GM12878 (cell line): ENCODE measurements around the gene CERKL.

Experiments
- DPF2 ChIP-seq: fragments of 450-650 bp; IDR thresholded peaks from 2 replicates; pipeline ENCODE4 v1.6.1; 2017; ENCODE audit warnings: mild to moderate bottlenecking
- TCF12 ChIP-seq: IDR thresholded peaks from 2 replicates; pipeline ENCODE4 v1.6.1; 2011; ENCODE audit warnings: low read depth, mild to moderate bottlenecking, low read length
- TF ChIP-seq, protein P1 (sequence below): IDR thresholded peaks from 2 replicates; pipeline ENCODE4 v1.6.1; 2012; ENCODE audit warnings: low read depth, low read length, improper control_type of control experiment
- TF ChIP-seq, protein P2 (sequence below): IDR thresholded peaks from 2 replicates; pipeline ENCODE4 v1.6.1; 2012; ENCODE audit warnings: mild to moderate bottlenecking, low read depth, low read length
- TF ChIP-seq, protein P3 (sequence below), 3 experiments: IDR thresholded peaks in 2 of 3; conservative IDR thresholded peaks in 1 of 3; 2 replicates each; pipeline ENCODE4 v1.5.1; 2011; ENCODE audit warnings: low read depth in 3 of 3, low read length in 3 of 3, mild to moderate bottlenecking in 3 of 3, control low read depth in 2 of 3, moderate library complexity in 2 of 3, inconsistent platforms in 1 of 3, mixed read lengths in 1 of 3; ENCODE audit not compliant: control insufficient read depth in 2 of 3, insufficient read depth in 1 of 3; ENCODE audit errors: extremely low read depth in 1 of 3

DNA sequence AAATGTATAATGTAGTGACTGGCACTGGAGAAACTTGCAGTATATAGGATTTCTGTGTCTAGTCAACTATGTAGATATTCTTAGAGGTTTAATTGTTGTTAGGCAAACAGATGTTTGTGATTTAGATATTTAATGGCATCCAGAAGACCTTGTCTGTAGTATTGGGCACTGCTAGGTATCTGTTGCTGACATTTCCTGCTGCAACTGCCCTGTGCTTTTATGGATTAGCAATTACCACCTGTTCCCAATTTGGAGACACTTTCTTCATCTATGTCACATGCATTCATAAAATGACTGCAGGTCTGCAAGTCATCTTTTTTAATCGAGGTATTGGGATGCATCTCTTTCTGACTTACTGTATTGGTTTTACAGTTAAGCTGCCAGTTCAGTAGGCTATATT lies 128.5 kb downstream of the CERKL start:
- TF ChIP-seq, protein P1, sequence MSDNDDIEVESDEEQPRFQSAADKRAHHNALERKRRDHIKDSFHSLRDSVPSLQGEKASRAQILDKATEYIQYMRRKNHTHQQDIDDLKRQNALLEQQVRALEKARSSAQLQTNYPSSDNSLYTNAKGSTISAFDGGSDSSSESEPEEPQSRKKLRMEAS: no peak
- TF ChIP-seq, protein P2, sequence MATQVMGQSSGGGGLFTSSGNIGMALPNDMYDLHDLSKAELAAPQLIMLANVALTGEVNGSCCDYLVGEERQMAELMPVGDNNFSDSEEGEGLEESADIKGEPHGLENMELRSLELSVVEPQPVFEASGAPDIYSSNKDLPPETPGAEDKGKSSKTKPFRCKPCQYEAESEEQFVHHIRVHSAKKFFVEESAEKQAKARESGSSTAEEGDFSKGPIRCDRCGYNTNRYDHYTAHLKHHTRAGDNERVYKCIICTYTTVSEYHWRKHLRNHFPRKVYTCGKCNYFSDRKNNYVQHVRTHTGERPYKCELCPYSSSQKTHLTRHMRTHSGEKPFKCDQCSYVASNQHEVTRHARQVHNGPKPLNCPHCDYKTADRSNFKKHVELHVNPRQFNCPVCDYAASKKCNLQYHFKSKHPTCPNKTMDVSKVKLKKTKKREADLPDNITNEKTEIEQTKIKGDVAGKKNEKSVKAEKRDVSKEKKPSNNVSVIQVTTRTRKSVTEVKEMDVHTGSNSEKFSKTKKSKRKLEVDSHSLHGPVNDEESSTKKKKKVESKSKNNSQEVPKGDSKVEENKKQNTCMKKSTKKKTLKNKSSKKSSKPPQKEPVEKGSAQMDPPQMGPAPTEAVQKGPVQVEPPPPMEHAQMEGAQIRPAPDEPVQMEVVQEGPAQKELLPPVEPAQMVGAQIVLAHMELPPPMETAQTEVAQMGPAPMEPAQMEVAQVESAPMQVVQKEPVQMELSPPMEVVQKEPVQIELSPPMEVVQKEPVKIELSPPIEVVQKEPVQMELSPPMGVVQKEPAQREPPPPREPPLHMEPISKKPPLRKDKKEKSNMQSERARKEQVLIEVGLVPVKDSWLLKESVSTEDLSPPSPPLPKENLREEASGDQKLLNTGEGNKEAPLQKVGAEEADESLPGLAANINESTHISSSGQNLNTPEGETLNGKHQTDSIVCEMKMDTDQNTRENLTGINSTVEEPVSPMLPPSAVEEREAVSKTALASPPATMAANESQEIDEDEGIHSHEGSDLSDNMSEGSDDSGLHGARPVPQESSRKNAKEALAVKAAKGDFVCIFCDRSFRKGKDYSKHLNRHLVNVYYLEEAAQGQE: no peak
- TF ChIP-seq, protein P3, sequence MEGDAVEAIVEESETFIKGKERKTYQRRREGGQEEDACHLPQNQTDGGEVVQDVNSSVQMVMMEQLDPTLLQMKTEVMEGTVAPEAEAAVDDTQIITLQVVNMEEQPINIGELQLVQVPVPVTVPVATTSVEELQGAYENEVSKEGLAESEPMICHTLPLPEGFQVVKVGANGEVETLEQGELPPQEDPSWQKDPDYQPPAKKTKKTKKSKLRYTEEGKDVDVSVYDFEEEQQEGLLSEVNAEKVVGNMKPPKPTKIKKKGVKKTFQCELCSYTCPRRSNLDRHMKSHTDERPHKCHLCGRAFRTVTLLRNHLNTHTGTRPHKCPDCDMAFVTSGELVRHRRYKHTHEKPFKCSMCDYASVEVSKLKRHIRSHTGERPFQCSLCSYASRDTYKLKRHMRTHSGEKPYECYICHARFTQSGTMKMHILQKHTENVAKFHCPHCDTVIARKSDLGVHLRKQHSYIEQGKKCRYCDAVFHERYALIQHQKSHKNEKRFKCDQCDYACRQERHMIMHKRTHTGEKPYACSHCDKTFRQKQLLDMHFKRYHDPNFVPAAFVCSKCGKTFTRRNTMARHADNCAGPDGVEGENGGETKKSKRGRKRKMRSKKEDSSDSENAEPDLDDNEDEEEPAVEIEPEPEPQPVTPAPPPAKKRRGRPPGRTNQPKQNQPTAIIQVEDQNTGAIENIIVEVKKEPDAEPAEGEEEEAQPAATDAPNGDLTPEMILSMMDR (IDR thresholded peaks at IDR 0.05 in 2 of 3, conservative IDR thresholded peaks at IDR 0.05 in 1 of 3; ENCODE audit: control insufficient read depth in 2 of 3, extremely low read depth in 1 of 3, insufficient read depth in 1 of 3, low read depth in 3 of 3, low read length in 3 of 3): no peak
- TF ChIP-seq TCF12: no peak
- TF ChIP-seq DPF2: no peak
